ENCODE results near the gene AKAP10.
"Not testable (repeated sequence)": the region's sequence is repeated elsewhere in the genome, so short reads cannot be mapped to it uniquely, and the experiment has no call there.

The AKAP10 gene, protein sequence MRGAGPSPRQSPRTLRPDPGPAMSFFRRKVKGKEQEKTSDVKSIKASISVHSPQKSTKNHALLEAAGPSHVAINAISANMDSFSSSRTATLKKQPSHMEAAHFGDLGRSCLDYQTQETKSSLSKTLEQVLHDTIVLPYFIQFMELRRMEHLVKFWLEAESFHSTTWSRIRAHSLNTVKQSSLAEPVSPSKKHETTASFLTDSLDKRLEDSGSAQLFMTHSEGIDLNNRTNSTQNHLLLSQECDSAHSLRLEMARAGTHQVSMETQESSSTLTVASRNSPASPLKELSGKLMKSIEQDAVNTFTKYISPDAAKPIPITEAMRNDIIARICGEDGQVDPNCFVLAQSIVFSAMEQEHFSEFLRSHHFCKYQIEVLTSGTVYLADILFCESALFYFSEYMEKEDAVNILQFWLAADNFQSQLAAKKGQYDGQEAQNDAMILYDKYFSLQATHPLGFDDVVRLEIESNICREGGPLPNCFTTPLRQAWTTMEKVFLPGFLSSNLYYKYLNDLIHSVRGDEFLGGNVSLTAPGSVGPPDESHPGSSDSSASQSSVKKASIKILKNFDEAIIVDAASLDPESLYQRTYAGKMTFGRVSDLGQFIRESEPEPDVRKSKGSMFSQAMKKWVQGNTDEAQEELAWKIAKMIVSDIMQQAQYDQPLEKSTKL

GRCh38 chr17:19977293-19978208 lies at the start of gene AKAP10:
TSS of gene AKAP10 (minus strand) at chr17:19977828. CDS start at chr17:19977679, 149 bp downstream.
- DNase-seq (ENCODE audit: low spot score), result peak; percentile 88

GRCh38 chr17:20026960-20027359 lies 49.3 kb upstream of the AKAP10 start:
- DNase-seq (ENCODE audit: low spot score), result no peak

- DNase-seq (ENCODE audit: low spot score), result no peak
These were observed 45.1 kb upstream of the AKAP10 start for GRCh38 chr17:20022701-20023100.

- DNase-seq (ENCODE audit: low spot score), result not testable (repeated sequence)
These were observed 38.9 kb upstream of the AKAP10 start for GRCh38 chr17:20016475-20016992.

GRCh38 chr17:20012017-20012536 lies 34.4 kb upstream of the AKAP10 start:
- peak; percentile 38 for DNase-seq (ENCODE audit: low spot score)

GRCh38 chr17:20010936-20011335 lies 33.3 kb upstream of the AKAP10 start:
- peak; percentile 61 for DNase-seq (ENCODE audit: low spot score)

DNA sequence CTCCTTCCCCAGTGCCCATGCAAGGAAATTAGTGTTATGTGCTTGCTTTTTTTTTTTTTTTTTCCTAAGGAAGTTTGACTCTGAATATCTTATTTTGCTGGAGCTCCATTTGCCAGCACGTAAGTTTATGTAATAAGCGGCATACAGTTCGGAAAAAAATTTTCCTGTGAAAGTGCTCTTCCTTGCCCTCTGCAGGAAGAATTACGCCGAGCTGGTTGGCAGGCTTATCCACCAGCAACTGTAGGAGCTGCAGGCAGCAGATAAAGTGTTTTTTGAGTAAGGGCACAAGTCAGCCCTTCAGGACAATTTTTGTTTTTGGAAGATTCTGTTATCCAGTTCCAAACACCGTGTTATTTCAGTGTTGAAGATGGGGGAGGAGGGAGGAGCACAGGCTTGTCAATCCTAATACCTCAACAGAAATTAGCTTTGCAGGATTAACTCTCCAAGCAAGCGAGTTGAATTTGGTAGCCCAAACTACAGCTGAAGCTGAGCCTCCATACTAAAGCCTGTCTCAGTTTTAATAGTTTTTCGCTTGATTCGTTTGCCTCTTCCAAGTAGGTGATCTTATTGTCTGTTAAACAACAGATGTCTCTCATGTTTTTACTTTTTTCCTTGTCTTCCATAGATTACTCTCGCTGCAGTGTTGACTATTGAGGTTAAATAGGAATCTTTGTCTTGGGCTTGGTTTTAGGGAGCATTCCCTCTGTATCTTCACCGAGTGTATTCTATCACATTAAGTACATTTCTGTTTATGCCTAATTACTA lies 32.7 kb upstream of the AKAP10 start:
- DNase-seq (ENCODE audit: low spot score), result peak; percentile 95

DNA sequence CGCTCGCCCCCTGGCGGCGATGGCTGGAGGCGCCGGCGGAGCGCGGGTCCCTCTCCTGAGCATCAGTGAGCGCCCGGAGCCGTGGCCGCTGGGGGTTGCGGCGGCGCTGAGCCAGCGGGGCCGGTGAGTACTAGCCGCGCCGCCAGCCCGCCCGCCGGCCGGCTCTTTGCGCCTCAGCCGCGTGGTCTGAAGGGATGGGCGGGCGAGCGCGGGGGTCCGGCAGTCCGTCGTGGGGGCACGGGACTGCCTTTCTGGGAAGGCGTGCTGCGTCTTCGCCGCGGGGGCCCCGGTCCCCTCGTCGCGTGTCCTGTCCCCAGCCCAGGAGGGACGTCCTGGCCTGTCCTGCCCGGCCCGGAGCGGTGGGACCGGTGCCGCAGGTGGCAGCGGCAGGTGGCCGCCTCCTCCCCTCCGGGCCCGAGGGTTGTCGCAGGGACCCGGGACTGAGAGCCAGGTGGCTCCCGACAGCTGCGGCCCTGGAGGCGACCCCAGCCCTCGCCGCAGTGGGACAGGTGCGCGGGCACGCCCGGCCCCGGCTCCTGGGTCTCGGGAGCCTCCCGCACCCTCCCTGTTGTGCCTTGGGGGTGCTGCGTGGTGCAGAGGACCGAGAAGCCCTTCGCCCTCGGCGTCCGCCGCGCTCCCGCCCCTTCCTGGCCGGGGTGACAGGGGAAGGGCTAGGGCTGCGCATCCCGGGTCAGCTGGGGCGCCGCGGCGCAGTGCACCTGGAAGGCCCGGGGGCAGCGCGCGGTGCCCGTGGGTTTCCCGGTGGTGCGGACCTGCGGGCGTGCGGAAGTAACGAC lies 31.9 kb upstream of the AKAP10 start, which contains the start of gene SPECC1:
TSS of gene SPECC1 (plus strand) at position 58 of the 797 bp plus-strand sequence. CDS start 87,293 bp downstream, outside the sequence.
- peak; percentile 86 for DNase-seq (ENCODE audit: low spot score)

DNA sequence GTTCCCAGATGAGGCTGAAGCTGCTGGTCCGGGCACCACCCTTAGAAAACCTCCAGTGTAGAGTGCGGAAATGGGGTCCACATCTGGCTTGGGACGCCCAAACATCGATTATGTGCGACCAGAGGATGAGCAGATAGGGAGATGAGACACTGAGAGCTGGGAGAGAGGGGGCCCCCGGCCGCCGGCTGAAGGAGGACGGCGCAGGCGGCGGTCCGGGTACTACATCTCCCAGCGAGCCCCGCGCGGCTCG lies 31.3 kb upstream of the AKAP10 start:
- DNase-seq (ENCODE audit: low spot score), result no peak

DNA sequence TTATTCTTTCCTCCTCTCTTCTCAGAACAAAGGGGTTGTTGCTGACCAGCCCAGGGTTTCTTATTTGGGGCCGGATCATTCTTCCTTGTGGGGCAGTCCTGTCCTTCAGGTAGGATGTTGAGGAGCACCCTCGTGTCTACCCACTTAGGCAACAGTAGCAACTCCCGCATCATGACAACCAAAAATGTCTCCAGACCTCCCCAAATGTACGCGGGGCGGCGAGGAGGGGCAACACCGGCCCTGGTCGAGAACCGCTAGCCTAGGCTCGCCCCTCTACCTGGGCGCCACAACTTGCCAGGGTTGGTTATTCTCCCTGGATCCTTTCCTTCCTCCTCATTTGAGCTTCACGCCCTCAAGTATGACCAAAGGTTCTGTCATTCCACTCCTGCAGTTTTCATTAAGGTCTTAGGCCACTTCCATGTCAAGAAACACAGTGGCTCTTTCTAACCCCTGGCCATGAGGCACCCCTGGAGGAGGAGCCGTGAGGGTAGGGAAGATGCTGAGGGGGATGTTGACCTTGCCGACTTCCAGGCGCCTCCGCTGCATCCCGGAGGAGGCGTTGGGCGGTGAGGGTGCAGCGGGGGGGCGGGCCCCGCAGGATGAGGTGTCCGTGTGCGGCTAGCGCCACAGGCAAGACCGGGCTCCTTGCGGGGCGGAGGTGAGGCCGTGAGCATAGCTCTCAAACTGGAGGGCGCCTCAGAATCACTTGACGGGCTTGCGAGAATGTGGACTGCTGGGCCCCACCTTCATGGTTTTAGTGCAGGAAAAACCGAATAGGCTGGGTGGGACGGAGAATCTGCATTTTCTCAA lies 30.8 kb upstream of the AKAP10 start:
- peak; percentile 46 for DNase-seq (ENCODE audit: low spot score)

DNA sequence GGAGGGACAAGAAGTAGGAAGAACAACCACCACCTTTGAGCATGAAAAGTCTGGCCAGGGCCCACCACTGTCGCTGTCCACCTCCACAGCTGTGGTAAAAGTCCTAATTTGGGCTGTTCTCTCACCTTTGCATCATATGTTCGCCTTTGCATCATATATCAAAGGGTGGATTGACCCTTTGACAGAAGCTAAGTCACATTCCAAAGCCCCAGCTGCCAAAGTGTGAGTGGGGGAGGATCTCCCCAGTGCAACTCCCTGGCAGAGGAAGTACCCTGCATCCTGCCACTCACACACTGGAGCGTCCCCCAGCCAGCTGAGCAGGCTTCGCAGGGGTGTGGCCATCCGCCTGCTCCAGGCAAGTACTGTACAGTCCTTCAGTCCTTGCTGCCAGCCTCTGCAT lies 18.9 kb upstream of the AKAP10 start:
- no peak for DNase-seq (ENCODE audit: low spot score)

DNA sequence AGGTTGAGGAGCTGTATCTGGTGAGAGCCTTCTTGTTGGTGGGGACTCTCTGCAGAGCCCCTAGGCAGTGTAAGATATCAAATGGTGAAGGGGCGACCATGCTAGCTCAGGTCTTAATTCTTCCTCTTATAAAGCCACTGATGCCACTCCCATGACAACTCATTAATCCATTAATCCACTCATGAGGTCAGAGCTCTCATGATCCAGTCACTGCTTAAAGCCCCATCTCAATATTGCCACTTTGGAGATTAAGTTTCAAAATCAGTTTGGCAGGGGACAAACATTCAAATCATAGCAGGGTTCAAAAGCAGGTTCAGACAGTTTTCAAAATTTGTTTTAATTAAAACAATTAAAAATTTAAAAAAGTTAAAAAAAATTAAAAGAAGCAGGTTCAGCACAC lies 18.5 kb upstream of the AKAP10 start:
- no peak for DNase-seq (ENCODE audit: low spot score)

DNA sequence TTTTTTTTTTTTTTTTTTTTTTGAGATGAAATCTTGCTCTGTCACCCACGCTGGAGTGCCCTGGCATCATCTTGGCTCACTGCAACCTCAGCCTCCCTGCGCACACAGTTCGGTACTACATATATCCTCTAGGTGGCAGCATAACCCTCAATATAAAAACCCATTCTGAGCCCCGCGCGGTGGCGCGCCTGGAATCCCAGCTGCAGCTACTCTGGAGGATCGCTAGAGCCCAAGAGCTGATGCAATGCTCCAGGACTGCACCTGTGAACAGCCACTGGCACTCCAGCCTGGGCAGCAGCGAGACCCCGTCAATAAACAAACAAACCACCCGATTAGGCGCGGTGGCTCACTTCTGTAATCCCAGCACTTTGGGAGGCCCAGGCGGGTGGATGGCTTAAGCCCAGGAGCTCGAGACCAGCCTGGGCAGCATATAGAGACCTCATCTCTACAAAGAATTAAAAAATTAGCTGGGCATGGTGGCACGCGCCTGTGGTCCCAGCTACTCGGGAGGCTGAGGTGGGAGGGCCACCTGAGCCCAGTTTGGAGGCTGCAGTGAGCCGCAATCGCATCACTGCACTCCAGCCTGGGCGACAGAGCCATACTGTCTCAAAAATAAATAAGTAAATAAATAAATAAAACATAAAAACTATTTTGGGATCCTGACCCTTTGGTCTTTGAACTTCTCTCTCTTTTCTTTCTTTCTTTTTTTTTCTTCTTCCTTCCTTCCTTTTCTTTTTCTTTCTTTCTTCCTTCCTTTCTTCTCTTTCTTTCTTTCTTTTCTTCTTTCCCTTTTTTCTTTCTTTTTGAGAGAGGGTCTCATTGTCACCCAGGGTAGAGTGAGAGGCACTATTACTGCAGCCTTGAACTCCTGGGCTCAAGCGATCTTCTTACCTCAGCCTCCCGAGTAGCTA lies 15.4 kb upstream of the AKAP10 start:
- DNase-seq (ENCODE audit: low spot score), result peak; percentile 92

- no peak for DNase-seq (ENCODE audit: low spot score)
These were observed 13.7 kb upstream of the AKAP10 start for GRCh38 chr17:19991252-19991885.

GRCh38 chr17:19987897-19988296 lies 10.3 kb upstream of the AKAP10 start:
- no peak for DNase-seq (ENCODE audit: low spot score)

DNA sequence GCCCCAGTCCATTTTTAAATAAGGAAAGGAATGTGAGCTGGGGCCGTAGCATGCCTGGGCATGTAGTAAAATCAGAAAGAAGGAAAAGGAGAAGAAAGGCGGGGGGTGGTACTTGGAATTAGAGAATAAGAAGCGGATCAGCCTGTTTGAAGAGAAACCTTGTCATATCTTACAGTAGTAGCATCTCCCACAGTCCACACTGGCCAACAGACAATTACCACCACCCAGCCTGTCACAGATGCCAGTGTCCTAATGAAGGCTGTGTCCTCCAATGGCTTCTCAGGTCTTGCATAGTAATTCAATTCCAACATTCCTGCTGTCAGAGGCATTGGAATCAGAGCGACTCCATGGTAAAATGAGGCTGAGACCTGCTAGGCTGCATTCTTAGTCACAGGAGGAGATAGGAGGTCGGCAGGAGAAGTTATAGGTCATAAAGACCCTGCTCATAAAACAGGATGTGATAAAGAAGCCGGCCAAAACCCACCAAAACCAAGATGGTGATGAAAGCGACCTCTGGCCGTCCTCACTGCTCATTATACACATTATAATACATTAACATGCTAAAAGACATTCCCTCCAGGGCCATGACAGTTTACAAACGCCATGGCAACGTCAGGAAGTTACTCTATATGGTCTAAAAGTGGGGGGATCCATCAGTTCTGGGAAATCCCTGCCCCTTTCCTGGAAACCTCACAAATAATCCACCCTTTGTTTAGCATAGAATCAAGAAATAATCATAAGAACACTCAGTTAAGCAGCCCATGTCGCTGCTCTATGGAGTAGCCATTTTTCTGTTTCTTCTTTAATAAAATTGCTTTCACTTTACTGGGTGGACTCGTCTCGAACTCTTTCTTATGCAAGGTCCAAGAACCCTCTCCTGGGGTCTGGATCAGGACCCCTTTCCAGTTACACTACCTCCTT lies 9.6 kb upstream of the AKAP10 start:
- no peak for DNase-seq (ENCODE audit: low spot score)
